Fibroblast of villous mesenchyme (primary cell): Measurements from ENCODE around the gene KCNE3. TPM values are rescaled to one million over a fixed set of nuclear protein-coding genes. Genes with fewer than 3 reads are reported as not detected.
"Not testable (repeated sequence)": the region's sequence is repeated elsewhere in the genome, so short reads cannot be mapped to it uniquely, and the experiment has no call there.

Experiments used
- DNase-seq: peaks from one replicate; pipeline ENCODE4 v3.0.0-alpha.2; 2010; ENCODE audit warnings: low read depth
- H3K4me3 ChIP-seq: 2 replicates; pipeline ENCODE4 v1.5.1; 2011; ENCODE audit warnings: low read depth, mild to moderate bottlenecking, low read length
- CTCF ChIP-seq: IDR thresholded peaks from 2 replicates; pipeline ENCODE4 v1.5.1; 2012; ENCODE audit warnings: low read depth, mild to moderate bottlenecking, low read length; ENCODE audit not compliant: insufficient read depth
- total RNA-seq: library from RNA; depleted of rRNA; stranded (reverse); fragments of >200 nt; gene quantifications from 2 replicates; pipeline ENCODE4 v1.2.3, GENCODE V29; 2012

The KCNE3 gene
- total RNA-seq, 1 donor: under 0.01 TPM

GRCh38 chr11:74429205-74429604, 38.1 kb downstream of the KCNE3 start:
- TF ChIP-seq CTCF: no peak
- no peak for DNase-seq
- H3K4me3 ChIP-seq: no peak overlapping the region

GRCh38 chr11:74427384-74427886, 39.9 kb downstream of the KCNE3 start:
- DNase-seq: no peak
- no peak overlapping the region for H3K4me3 ChIP-seq
- TF ChIP-seq CTCF: no peak

GRCh38 chr11:74425100-74425499, 42.2 kb downstream of the KCNE3 start:
- no peak overlapping the region for H3K4me3 ChIP-seq
- TF ChIP-seq CTCF: no peak
- no peak for DNase-seq

DNA sequence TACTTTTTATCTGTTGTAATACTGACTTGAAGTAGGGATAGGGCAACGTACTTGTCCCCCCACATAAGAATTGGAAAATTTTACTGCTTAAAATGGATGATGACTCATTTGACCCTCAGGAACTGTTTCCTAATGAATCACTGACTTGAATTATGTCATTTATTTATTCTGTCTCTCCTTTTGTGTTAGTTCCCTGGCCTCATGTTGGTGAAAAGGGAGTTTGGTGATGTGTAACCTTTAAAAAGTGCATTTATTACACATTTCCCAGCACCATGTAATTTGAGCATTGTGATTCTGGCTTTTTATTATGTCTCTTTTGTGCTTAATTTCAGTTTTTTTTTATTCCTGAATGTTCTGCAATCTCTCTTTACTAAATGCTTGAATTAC, 48.8 kb downstream of the KCNE3 start:
- DNase-seq: peak; percentile 66
- no peak overlapping the region for H3K4me3 ChIP-seq
- TF ChIP-seq CTCF: no peak

GRCh38 chr11:74417860-74418508, 49.4 kb downstream of the KCNE3 start:
- TF ChIP-seq CTCF: no peak
- peak; percentile 1 for DNase-seq
- no peak overlapping the region for H3K4me3 ChIP-seq

GRCh38 chr11:74417379-74417804, 50.0 kb downstream of the KCNE3 start:
- DNase-seq: peak; percentile 55
- no peak for TF ChIP-seq CTCF
- H3K4me3 ChIP-seq: no peak overlapping the region

DNA sequence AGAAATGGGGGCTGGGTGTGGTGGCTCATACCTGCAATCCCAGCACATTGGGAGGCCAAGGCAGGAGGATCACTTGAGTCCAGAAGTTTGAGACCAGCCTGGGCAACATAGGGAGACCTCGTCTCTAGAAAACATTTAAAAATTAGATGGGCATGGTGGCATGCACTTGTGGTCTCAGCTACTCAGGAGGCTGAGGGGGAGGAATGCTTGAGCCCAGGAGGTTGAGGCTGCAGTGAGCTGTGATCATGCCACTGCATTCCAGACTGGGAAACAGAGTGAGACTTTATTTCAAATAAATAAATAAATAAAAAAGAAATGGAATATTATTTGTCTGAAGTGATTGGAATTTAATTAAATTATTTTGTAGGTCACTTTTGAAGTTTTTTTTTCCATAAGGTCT, 50.4 kb downstream of the KCNE3 start:
- not testable (repeated sequence) for DNase-seq, H3K4me3 ChIP-seq
